Caco-2 (cell line): ENCODE results near the gene SLC6A17. TPM values are rescaled to one million over a fixed set of nuclear protein-coding genes. Genes with fewer than 3 reads are reported as not detected.

Source experiments
- BruUV-seq: library from RNA; stranded (reverse); fragments of 400-500 nt; replicated peaks from 2 replicates; lab custom pipeline; 2021; lab: Mats Ljungman, UMichigan
- CTCF ChIA-PET: fragments of 300-600 bp; sonication (Branson Sonifier 250); formaldehyde crosslinking; loops from one replicate; lab custom pipeline; 2022; ENCODE audit warnings: antibody characterized with exemption; lab: Charles Lee
- POLR2A ChIA-PET: fragments of 300-600 bp; sonication (Branson Sonifier 250); formaldehyde crosslinking; loops from one replicate; lab custom pipeline; 2022; ENCODE audit warnings: antibody characterized with exemption; lab: Charles Lee
- DNase-seq, 2 experiments: peaks; one replicate each; pipeline versions ENCODE4 v3.0.0 to v3.0.0-alpha.2; 2020 to 2022
- H3K27me3 ChIP-seq: replicated peaks from 2 replicates; pipeline ENCODE4 v1.6.0; 2011; ENCODE audit warnings: low read length; ENCODE audit not compliant: control insufficient read depth, insufficient read depth
- H3K36me3 ChIP-seq: 2 replicates; pipeline ENCODE4 v1.5.1; 2011; ENCODE audit warnings: low read length; ENCODE audit not compliant: control insufficient read depth, insufficient read depth
- H3K4me1 ChIP-seq: fragments of 250-450 bp; sonication (Bioruptor Pico); 2 replicates; pipeline ENCODE4 v1.5.1; 2020; ENCODE audit warnings: mild to moderate bottlenecking
- H3K4me3 ChIP-seq: 2 replicates; pipeline ENCODE4 v1.5.1; 2011; ENCODE audit warnings: low read depth, mild to moderate bottlenecking, control low read depth, low read length
- H3K9me3 ChIP-seq: fragments of 250-450 bp; sonication (Bioruptor Pico); 2 replicates; pipeline ENCODE4 v1.5.1; 2020; ENCODE audit warnings: mild to moderate bottlenecking, moderate library complexity
- H3K27ac Mint-ChIP-seq: one replicate; pipeline ENCODE4 v1.8.0; 2022; ENCODE audit warnings: mixed read lengths; ENCODE audit not compliant: unreplicated experiment
- H3K27me3 Mint-ChIP-seq: one replicate; pipeline ENCODE4 v1.8.0; 2022; ENCODE audit warnings: mixed read lengths; ENCODE audit not compliant: insufficient read depth, unreplicated experiment
- H3K36me3 Mint-ChIP-seq: one replicate; pipeline ENCODE4 v1.8.0; 2022; ENCODE audit warnings: mild to moderate bottlenecking, mixed read lengths; ENCODE audit not compliant: insufficient read depth, unreplicated experiment
- H3K4me1 Mint-ChIP-seq: one replicate; pipeline ENCODE4 v1.8.0; 2022; ENCODE audit warnings: low read depth, mixed read lengths; ENCODE audit not compliant: unreplicated experiment
- H3K4me3 Mint-ChIP-seq: one replicate; pipeline ENCODE4 v1.8.0; 2022; ENCODE audit warnings: mild to moderate bottlenecking, moderate library complexity, mixed read lengths; ENCODE audit not compliant: unreplicated experiment
- H3K9me3 Mint-ChIP-seq: one replicate; pipeline ENCODE4 v1.8.0; 2022; ENCODE audit warnings: mixed read lengths; ENCODE audit not compliant: unreplicated experiment
- CTCF ChIP-seq, 2 experiments: fragments of 200-600 bp in 1 of 2; IDR thresholded peaks; 1 replicate in 1 of 2; 2 replicates in 1 of 2; pipeline versions ENCODE4 v1.5.1 to v1.8.0; 2011 to 2022; ENCODE audit warnings: antibody characterized with exemption in 1 of 2, control low read depth in 1 of 2, inconsistent platforms in 1 of 2, low read depth in 1 of 2, low read length in 1 of 2, mild to moderate bottlenecking in 1 of 2, moderate library complexity in 1 of 2; ENCODE audit not compliant: insufficient read depth in 1 of 2, severe bottlenecking in 1 of 2, unreplicated experiment in 1 of 2
- intact Hi-C: fragments of 100-400 bp; cut with micrococcal nuclease; formaldehyde crosslinking; loops from one replicate; pipeline ENCODE4 v1.10.0; 2022; ENCODE audit not compliant: unreplicated experiment
- total RNA-seq: library from RNA; stranded (reverse); gene quantifications from 2 replicates; pipeline ENCODE4 v1.2.3, GENCODE V29; 2022

The SLC6A17 gene
- total RNA-seq, 1 experiment from 2014 or later, result not detected

GRCh38 chr1:110249256-110249655 is 99.0 kb downstream of the SLC6A17 start:
- no TSS peak for BruUV-seq
- no peak for DNase-seq
- Mint-ChIP-seq H3K4me1 (no peaks in the 10 kb centered on the region), H3K27me3 (peaks cover 6% of the 10 kb centered on the region), H3K4me3 (no peak overlapping the region), H3K27ac (no peak overlapping the region), H3K9me3 (no peaks in the 10 kb centered on the region), H3K36me3 (no peaks in the 10 kb centered on the region)
- Histone ChIP-seq H3K4me3 (no peak overlapping the region), H3K4me1 (no peaks in the 10 kb centered on the region), H3K36me3 (no peaks in the 10 kb centered on the region), H3K9me3 (no peaks in the 10 kb centered on the region), H3K27me3 (no peaks in the 10 kb centered on the region)
- CTCF ChIA-PET, result interaction anchor here (1.1 kb wide), 1 partner anchor 38 kb away, joined by 4 read pairs; no protein-coding TSS in a partner anchor
- intact Hi-C loops, result no loop called here
- POLR2A ChIA-PET, result no interaction called here
- TF ChIP-seq CTCF (IDR thresholded peaks at IDR 0.05; ENCODE audit: insufficient read depth in 1 of 2, low read depth in 1 of 2, low read length in 1 of 2, severe bottlenecking in 1 of 2, unreplicated experiment in 1 of 2), result no peak

GRCh38 chr1:110250008-110250407 is 99.7 kb downstream of the SLC6A17 start:
- Mint-ChIP-seq H3K4me3 (no peak overlapping the region), H3K27me3 (peaks cover 6% of the 10 kb centered on the region), H3K27ac (no peak overlapping the region), H3K9me3 (no peaks in the 10 kb centered on the region), H3K4me1 (no peaks in the 10 kb centered on the region), H3K36me3 (no peaks in the 10 kb centered on the region)
- intact Hi-C loops, result no loop called here
- ChIA-PET POLR2A (no interaction called here), CTCF (interaction anchor here (1.1 kb wide), 1 partner anchor 38 kb away, joined by 4 read pairs; no protein-coding TSS in a partner anchor)
- TF ChIP-seq CTCF (IDR thresholded peaks at IDR 0.05; ENCODE audit: insufficient read depth in 1 of 2, low read depth in 1 of 2, low read length in 1 of 2, severe bottlenecking in 1 of 2, unreplicated experiment in 1 of 2), result no peak
- Histone ChIP-seq H3K4me3 (no peak overlapping the region), H3K9me3 (no peaks in the 10 kb centered on the region), H3K4me1 (no peaks in the 10 kb centered on the region), H3K36me3 (no peaks in the 10 kb centered on the region), H3K27me3 (no peaks in the 10 kb centered on the region)
- no peak for DNase-seq
- BruUV-seq, result no TSS peak

GRCh38 chr1:110250749-110251148 is 100.5 kb downstream of the SLC6A17 start:
- Mint-ChIP-seq H3K9me3 (no peaks in the 10 kb centered on the region), H3K27ac (no peak overlapping the region), H3K4me1 (no peaks in the 10 kb centered on the region), H3K27me3 (peaks cover 6% of the 10 kb centered on the region), H3K36me3 (no peaks in the 10 kb centered on the region), H3K4me3 (no peak overlapping the region)
- intact Hi-C loops, result no loop called here
- CTCF ChIA-PET, result no interaction called here
- TF ChIP-seq CTCF (IDR thresholded peaks at IDR 0.05; ENCODE audit: insufficient read depth in 1 of 2, low read depth in 1 of 2, low read length in 1 of 2, severe bottlenecking in 1 of 2, unreplicated experiment in 1 of 2), result no peak
- Histone ChIP-seq H3K9me3 (no peaks in the 10 kb centered on the region), H3K4me3 (no peak overlapping the region), H3K4me1 (no peaks in the 10 kb centered on the region), H3K27me3 (no peaks in the 10 kb centered on the region), H3K36me3 (no peaks in the 10 kb centered on the region)
- no peak for DNase-seq
- BruUV-seq, result no TSS peak
- POLR2A ChIA-PET, result no interaction called here

Other genes with a start within 250 kb of the SLC6A17 start
- 3.7 and 3.9 TPM in 2 replicates for gene CSF1, start 239.6 kb upstream of the SLC6A17 start, total RNA-seq
- gene AHCYL1, start 165.7 kb upstream of the SLC6A17 start, total RNA-seq, result 62.6 and 64.2 TPM in 2 replicates
- gene STRIP1, start 115.9 kb upstream of the SLC6A17 start, total RNA-seq, result 32.8 and 36.1 TPM in 2 replicates
- not detected in 2 replicates for gene ALX3, start 79.8 kb upstream of the SLC6A17 start, total RNA-seq
- not detected in 2 replicates for gene UBL4B, start 38.1 kb upstream of the SLC6A17 start, total RNA-seq
- gene KCNC4, start 59.8 kb downstream of the SLC6A17 start, total RNA-seq, result 5.3 TPM in 2 replicates
- 34.3 and 36.1 TPM in 2 replicates for gene RBM15, start 188.9 kb downstream of the SLC6A17 start, total RNA-seq
- gene SLC16A4, start 240.5 kb downstream of the SLC6A17 start, total RNA-seq, result 7.6 and 9.3 TPM in 2 replicates